Stimulated activated CD4-positive, alpha-beta T cell treated with anti-CD3 and anti-CD28 coated beads, Interleukin-12 subunit alpha, Interleukin-12 subunit beta, amount 100 ng/mL, for 4 hours (primary cell): ENCODE results near the gene CDK5.
A peak's percentile ranks its signal among the peaks of the same experiment; 100 is the strongest.

ENCODE experiments used
- DNase-seq: peaks from one replicate; pipeline ENCODE4 v3.0.0-alpha.2; 2020

CDK5 gene

DNA sequence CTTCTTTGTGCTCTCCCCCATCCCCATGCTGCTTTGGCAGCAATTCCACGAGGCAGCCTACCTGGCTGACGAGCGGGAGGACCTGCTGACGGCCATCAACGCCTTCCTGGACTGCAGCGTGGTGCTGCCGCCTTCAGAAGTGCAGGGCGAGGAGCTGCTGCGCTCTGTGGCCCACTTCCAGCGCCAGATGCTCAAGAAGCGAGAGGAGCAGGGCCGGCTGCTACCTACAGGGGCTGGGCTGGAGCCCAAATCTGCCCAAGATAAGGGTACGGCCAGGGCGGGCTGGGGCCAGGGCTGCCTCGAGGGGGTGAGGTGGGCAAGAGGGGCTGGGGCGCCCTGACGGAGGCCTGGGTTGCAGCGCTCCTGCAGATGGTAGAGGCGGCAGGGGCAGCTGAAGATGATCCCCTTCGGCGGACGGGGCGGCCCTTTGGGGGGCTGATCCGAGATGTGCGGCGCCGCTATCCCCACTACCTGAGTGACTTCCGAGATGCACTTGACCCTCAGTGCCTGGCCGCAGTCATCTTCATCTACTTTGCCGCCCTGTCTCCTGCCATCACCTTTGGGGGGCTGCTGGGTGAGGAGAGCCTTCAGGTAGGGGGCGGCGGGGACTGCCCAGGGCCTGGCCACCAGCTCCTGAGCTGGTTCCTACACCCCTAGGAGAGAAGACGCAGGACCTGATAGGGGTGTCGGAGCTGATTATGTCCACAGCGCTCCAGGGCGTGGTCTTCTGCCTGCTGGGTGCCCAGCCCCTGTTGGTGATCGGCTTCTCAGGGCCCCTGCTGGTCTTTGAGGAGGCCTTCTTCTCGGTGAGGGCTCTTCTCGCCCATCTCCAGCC lies 13.6 kb upstream of the CDK5 start:
- no peak for DNase-seq

DNA sequence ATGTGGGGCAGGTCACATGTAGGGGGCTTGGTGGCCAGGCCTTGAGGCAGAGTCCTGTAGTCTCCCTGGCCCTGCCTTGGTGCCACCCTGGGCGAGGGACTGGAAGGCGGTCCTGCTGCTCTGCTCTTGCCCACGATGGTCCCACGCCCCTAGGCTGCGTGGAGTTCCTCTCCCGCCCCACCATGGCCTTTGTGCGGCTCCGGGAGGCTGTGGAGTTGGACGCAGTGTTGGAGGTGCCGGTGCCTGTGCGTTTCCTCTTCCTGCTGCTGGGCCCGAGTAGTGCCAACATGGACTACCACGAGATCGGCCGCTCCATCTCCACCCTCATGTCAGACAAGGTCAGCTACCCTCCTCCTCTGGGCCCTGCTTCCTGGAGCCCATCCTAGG lies 12.9 kb upstream of the CDK5 start:
- no peak for DNase-seq

DNA sequence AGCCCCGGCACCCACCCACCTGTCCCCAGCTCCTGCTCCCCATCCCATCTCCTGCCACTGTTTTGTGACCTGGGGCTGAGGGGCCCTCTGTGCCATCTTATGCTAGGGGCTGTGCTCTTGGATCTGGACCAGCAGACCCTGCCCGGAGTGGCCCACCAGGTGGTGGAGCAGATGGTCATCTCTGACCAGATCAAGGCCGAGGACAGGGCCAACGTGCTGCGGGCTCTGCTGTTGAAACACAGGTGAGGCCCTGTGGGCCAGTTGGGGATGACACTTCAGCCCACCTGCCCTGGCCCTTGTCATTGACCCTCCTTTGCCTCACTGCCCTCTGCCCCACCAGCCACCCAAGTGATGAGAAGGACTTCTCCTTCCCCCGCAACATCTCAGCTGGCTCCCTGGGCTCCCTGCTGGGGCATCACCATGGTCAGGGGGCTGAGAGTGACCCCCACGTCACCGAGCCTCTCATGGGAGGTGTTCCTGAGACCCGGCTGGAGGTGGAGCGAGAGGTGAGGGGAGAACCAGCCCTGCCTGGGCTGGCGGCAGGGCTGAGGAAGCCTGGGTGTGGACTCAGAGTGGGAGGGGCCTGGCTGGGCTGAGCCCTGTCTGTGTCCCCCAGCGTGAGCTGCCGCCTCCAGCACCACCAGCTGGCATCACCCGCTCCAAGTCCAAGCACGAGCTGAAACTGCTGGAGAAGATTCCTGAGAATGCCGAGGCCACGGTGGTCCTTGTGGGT lies 12.3 kb upstream of the CDK5 start:
- no peak for DNase-seq

DNA sequence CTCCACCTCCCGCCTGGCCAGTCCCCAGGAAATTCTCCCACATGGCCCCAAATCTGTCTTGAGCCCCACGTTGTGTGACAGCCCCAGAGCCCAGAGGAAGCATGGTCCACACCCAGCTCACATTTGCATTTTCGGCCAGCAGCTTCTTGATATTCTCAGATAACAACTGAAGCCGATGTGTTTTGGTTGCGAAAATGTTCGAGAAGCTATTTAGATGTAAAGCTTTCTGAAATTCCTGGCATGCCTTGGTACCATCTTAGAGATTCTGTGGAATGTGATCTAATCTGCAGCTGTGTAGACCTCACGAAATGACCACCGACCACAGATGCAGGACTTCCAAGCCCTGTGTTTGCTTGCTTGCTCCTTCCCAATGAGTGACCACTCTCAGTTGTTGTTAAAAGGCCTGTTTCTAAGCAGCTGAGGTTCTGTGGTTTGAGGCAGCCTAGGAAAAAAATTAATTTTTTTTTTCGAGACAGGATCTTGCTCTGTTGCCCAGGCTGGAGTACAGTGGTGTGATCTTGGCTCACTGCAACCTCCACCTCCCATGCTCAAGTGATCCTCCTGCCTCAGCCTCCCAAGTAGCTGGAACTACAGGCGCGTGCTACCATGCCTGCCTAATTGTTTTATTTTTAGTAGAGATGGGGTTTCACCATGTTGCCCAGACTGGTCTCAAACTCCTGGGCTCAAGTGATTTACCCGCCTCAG lies 10.5 kb upstream of the CDK5 start:
- DNase-seq: no peak

DNA sequence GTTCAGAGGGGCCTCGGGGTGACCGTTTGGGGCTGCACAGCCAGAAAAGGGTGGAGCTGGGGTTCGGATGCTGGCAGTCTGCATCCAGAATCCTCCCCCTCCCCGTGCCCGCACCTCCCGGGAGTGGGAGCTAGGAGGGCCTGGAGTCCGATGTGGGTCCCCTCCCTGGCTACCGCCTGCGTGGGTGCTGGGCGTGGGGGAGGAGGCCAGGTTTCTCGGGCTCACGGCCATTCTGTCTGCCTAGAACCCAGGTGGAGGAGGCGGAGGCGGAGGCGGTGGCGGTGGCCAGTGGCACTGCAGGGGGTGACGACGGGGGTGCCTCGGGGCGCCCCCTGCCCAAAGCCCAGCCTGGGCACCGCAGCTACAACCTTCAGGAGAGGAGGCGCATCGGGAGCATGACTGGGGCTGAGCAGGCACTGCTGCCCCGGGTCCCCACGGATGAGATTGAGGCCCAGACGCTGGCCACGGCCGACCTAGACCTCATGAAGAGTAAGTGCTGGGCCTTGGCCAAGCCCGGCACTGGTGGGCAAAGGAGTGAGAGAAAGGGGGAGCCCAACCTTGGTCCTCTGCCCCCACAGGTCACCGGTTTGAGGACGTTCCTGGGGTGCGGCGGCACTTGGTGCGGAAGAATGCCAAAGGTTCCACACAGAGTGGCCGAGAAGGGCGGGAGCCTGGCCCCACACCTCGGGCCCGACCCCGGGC lies 8.7 kb upstream of the CDK5 start:
- no peak for DNase-seq

DNA sequence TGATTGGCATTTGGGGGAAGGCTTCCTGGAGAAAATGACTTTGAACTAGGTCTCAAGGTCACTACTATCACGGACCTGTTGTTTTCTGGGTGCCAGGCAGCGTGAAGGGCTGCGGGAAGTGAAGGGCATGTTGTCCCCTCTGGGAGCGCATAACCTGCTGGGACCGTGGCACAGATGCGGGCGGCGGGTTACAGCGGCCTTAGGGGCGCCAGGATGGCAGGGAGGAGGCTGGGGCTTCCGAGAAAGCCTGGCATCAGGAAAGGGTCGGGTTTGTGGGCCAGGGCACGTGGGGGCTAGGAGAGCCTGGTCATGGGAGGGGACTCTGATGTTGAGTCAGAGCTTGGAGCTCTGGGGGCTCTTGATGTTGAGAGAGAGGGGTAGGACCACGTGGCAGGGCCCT lies 7.8 kb upstream of the CDK5 start:
- DNase-seq: no peak

DNA sequence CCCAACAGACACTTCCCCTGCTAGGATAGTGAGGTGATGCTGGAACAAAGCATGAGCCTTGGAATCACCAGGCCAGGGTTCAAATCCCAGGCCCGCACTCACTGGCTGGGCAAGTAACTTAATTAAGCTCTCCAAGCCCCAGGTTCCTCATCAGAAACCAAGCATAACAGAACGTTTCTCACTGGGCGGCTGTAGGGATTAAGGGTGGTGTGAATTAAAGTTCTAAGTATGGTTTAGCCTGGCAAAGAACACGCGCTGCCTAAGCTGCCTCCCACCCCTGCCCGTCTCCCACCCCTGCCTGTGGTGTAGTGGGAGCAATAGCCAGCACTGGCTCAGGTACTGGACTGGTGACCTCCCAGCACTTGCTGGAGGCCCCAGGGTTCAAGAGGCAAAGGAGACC lies 7.3 kb upstream of the CDK5 start:
- DNase-seq: no peak

DNA sequence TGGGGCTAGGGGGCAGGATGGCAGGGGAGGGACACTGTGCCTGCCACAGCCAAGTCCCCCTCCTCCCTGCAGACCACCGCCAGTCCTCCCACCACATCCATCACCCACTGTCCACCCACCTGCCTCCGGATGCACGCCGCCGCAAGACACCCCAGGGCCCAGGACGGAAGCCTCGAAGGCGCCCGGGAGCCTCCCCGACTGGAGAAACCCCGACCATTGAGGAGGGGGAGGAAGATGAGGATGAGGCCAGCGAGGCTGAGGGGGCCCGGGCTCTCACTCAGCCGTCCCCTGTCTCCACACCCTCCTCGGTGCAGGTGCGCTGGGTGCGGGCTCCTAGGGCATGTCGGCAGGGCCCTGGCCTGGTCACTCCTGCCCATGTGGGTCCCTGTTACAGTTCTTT lies 6.8 kb upstream of the CDK5 start:
- DNase-seq: no peak

DNA sequence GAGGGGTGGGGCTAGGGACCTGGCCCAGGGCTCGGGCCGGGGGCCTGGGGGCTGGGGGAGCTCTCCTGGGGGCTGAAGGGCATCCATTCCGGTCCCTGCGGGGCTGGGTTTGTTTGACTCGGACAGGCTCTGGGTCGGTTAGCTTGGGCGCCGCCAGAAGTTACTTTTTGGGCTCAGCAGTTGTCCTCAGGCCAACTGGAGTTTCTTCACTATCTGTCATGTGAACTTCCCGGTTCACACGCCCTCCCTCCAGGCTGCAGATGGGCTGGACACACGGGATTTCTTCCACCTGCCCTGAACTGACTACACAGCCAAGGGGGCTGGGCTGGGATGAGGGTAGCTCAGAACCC lies 5.5 kb upstream of the CDK5 start:
- DNase-seq: no peak

DNA sequence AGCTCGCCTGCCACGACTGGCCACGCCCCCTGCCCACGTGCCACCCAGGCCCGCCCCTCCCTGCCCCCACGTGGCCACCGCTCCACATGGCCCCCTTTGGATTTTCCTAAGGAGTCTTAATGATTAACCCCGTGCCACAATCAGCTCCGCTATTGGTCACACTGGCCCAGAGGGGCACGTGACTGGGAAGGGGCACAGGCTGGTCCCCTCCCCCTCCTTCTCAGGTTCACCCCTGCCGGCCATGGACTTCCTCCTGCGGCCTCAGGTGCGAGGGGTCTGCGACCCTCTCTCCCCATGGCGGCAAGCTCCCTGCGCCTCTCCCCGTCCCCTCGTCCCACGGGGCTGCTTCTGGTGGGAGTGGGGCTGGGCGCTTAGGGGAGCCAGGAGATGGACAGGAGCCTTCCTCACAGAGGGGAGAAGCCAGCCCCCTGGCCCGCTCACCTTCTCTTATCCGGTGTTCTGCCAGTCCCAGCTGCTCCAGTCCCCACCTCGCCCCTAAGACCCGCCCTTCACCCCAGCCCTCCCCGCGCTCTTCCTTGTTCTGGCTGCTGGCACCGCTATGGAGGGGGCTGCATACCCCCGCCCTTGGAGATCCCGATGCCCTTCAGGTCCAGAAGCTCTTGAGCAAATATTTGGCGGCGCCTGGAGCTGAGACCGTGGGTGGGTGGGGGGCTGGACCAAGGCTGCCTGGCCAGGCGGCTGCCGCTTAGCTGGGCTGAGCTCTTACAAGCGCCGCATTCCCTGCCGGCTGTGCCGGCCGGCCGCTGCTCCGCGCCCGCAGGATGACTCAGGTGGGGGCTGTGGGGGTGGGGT lies 4.9 kb upstream of the CDK5 start:
- no peak for DNase-seq

DNA sequence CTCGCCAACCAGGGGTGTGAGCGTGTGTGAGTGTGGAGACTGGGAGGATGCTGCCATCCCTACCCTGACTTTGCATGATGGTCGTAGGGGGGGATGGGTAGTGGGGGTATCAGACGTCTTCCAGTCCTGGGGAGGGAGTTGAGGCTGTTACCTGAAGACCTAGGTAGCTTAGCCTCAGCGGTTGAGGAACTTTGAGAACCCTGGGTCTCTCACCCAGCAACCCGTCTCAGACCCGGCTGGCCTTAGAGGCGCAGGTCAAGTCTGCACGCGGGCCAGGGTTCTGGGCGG lies 4.4 kb upstream of the CDK5 start:
- no peak for DNase-seq

DNA sequence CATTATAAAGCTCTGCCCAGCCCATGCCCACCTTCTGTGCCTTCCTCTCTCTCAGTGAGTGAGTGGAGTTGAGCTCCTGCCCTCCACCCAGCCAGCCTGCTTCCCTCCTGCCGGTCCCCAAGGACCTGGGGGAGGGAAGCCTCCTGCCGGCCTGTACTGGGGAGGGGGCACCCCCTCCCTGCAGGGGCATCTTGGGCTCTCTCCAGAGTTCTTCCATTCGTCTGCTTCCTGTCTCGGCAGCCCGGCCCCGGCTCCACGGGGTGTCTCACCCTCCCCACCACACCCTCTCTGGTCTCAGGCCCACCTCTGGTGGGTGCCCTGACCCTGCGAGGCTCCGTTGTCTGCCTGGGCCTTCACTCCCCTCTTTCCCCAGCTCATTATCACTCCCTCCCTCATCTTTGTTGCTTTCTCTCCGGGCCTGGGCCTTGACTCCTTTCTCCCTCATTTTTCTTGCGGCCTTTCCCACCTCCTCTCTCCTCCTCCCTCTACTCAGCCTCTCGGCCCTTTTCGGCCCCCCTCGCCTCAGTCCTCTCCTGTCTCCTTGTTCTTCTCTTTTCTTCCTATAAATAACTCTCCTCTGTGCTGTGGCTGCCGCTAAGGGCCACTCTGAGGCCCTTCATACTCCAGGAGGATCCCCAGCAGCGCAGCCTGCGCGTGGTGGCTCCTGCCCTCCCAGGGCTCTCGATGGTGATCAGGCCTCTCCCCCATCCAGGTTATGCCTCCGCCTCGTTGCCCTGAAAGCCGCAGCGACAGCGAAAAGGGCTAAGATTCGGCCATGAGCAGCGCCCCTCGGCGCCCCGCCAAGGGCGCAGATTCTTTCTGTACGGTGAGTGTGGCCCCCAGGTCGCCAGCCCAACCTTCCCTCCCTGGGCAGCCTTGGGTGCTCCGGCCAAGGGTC lies 3.8 kb upstream of the CDK5 start:
- DNase-seq: no peak

DNA sequence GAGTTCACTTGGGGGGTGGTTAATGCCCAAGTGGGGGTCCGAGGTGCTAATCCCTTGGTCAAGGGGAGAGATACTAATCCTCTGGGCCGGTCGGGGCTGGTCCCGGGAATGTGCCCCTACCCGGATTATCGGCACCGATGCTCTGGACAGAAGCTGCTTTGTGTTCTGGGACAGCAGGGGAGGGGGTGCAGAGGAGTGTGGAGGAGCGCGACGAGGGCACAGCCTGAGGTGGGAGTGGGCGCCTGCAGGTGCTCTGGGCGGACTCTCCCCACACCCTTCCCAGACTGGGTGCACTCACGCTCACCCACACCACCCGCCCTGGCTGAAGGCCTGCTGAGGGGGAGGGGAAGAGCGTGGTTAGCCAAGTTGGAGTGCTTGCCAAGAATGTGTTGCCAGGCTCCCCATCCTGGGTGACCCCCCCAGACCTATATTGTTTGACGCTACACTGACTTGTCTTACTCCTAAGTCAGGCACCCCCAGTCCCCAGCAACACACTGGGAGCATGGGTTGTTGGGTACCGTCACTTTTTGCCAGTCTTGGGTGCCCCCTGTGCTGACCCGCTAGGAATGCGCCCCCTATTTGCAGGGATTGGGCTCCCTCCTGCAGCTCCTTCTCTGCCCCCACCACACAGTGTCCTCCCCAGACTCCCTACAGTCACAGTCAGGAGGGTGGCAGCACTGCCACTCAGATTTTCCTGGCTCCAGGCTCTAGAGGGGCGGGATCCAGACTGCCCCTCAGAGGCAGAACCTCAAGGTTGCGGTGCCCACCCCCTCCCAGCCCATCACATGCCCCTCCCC lies 2.9 kb upstream of the CDK5 start:
- DNase-seq: no peak

DNA sequence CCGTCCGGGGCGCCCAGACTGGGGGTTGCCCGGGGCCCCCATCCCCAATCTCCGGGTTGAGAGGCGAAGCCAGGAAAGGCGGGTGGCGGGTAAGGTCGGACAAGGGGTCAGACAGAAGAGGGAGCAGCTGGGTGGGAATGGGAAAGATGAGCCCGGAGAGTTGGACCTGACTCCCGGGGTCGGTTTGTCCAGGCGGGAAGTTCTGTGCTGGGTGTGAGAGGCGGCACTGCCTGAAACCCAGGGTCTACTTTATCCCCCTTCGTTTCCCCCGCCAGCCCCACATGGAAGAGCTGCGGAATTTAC lies 2.4 kb upstream of the CDK5 start:
- no peak for DNase-seq

DNA sequence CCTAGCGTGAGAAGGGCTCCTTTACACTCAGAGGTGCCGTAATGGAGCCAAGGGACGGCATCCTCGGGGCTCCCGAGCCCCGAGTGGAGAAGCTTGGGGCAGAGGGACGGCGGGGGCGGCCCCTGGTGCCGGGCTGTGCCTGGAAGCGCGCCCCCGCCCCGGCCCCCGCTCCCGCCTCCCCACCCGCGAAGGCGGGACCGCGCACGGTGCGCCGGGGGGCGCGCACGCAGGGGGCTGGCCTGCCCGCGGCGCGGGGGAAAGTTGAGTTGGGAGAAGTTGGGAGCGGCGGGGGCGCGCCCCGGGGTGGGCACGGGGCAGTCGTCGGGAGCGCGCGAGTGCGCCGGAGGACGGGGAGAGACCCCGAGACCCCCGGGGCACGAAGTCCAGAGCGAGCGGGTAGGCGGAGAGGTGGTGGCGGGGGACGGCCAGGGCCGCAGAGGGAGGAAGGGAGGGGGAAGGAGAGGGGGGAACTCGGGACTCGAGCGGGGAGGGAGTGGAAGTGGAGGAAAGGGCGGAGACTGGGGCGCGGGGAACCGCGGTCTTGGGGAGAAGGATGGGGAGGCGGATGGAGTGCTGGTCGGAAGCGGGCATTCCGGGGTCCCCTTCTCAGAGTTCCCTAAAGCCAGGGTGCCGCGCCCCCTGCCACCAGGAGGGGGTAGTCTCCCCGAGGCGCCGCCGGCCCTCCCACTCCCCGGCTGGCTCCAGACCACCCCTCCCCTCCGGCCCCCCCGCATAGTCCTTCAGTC lies 1.8 kb upstream of the CDK5 start, which contains the start of gene SLC4A2:
SLC4A2 (plus strand) TSS at position 223 of the 746 bp plus-strand sequence. CDS start 2,399 bp downstream, outside the sequence.
- DNase-seq: peak; percentile 70

DNA sequence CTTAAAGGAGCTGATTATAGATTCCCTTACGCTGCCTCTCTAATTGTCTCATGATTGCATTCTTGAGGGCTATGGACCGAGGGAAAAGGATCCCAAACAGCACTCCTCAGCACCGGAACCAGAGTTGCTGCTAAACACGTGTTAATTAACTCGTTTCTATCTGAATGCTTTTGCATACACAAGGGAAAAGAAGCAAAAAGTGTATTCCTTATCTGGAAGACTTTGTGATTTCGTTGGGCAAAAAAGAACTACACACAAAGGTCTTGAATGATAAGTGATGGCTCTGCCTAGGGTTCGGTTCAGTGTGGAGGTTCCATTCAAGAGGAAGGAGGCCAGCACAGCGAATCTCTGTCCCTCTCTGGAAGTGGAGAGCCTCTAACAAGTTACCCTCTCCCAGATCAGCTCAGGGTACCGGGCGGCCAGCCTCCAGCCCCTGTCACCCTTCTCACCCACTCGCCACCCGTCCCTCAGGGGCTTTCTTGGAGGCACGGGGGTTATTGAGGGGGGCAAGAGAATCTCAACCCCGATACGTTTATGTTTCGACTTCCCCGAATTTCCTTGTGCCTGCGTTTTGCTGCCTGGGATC lies 1.2 kb upstream of the CDK5 start:
- no peak for DNase-seq

DNA sequence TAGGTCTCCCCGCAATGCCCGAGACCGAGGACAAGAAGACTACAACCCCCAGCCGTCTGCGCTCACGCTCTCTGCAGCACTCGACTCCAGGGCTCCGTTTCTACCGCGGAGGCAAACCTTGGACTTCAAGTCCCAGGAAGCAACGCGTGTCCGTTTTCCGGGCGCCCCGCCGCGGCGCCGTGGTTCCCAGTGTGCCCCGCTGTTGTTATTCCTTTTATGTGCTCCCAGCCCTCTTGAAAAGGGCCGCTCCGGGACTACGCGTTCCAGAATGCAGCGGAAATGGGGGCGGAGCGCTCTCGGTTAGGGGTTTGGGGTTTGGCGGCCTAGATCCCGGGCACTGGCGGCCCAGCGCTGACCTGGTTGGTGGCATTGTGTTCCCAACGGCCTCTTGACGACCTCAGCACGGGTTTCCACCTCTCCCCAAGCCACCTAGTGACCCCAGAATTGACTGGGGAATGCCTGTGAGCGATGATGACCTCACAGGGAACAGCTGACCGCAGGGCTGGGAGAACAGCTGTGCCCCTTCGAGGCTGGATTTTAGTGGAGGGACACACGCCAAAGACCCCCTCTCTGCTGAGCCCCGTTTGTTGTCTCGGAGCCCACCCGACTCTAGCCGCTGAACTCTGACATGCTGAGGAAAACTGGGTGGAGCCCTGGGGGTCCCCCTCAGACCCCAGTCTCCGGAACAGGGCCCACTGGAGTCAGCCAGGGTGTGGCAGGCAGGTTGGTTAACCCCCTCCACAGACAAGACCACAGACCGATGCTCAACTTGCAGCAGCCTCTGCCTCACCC lies 488 bp upstream of the CDK5 start:
- peak; percentile 95 for DNase-seq

DNA sequence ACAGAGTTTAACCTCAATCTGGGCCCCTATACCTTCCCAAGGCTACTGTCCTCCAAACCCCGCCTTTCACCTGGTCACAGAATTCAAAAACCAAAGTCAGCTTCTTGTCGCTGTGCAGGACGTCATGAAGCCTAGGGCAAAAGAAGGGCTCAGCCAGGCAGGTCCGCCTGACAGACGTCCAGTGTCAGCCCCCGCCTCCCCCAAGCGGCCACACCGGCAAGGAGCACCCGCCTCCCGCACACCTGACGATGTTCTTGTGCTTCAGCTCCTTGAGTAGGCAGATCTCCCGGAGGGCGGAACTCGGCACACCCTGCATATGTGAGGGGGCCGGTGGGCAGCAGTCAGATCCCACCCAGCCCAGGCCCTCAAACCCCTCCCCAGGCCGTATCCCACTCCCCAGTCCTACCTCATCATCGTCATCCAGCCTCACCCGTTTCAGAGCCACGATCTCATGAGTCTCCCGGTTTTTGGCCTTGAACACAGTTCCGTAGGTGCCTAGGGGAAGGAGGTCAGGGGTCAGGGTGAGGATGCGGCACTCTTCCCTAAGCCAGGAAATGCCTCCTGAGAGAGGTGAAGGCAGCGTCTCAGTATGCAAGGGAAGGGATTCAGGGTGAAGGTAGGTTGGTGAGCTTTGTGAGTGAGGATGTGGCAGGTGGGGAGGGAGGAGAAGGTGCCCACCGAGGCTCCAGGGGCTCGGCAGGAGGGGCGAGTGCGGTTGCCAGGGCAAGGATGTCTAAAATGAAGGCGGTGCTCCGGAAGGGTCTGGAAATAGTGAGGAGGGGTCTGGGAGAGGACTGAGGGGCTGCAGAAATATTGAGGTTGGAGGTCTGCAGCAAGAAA lies 811 bp downstream of the CDK5 start:
- DNase-seq: no peak
